SH-SY5Y (cell line): ENCODE results near the gene ARRDC4.

ENCODE experiments used
- GATA2 ChIP-seq: IDR thresholded peaks from 2 replicates; pipeline ENCODE4 v1.6.1; 2011; ENCODE audit warnings: mild to moderate bottlenecking, low read depth, low read length
- GATA3 ChIP-seq: IDR thresholded peaks from 2 replicates; pipeline ENCODE4 v1.6.1; 2011; ENCODE audit warnings: low read depth, mild to moderate bottlenecking, low read length, moderate library complexity

DNA sequence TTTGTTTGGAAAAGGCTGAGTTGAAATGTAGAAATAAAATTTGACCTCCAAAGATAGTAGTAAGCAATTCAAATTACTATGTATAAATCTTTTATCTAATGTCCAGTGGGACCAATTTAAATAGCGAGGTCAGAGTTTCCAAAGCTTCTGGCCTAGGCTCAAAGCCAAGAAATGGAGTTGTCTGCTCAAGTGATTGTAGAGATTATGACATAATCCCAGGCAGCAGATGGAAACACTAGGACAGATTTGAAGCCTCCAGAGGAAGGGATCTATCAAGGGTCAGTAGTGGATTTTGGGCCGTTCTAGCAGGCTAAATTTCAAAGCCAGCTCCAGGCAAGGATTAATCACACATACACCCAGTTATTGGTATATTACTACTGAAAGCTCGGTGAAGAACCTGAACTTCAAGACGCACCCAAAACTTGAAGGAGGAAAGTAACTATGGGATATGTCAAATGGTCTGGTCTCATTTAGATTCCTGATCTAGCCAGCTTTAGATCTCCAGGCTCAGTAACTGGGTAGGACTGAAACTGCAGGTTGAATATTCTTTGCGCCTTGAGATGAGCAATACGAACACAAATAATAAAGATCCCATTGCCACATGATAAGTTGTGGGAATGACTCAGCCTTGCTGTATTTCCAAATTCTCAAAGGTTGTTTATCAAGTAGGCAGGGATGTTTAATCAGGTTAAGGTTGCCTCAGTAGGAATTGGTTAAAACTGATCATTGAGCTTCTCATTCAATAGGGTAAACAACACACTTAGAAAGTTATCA is 30.9 kb upstream of the ARRDC4 start:
- TF ChIP-seq GATA2 (no peak), GATA3 (no peak)
